GM12878 (cell line): Measurements from ENCODE around the gene NTF3. TPM values are rescaled to one million over a fixed set of nuclear protein-coding genes. Genes with fewer than 3 reads are reported as not detected.

Source experiments
- ATAC-seq: fragments of 200-7000 bp; cut with Tn5 transposase; 3 replicates; pipeline ENCODE4 v1.9.1; 2020; ENCODE audit warnings: mild to moderate bottlenecking, moderate library complexity
- BruUV-seq: library from RNA; stranded (reverse); fragments of 400-500 nt; replicated peaks from 2 replicates; lab custom pipeline; 2021; lab: Mats Ljungman, UMichigan
- CTCF ChIA-PET: fragments of 300-600 bp; sonication (Branson Sonifier 250); formaldehyde crosslinking; extraction: SDS; loops from one replicate; lab custom pipeline; 2021; ENCODE audit warnings: inconsistent platforms; lab: Yijun Ruan, JAX
- POLR2A ChIA-PET: fragments of 350-600 bp; formaldehyde crosslinking; extraction: SDS; loops from one replicate; lab custom pipeline; 2021; ENCODE audit warnings: inconsistent platforms; lab: Charles Lee
- RAD21 ChIA-PET: fragments of 300-600 bp; sonication (Branson Sonifier 250); formaldehyde crosslinking; loops from one replicate; lab custom pipeline; 2023; ENCODE audit warnings: antibody characterized with exemption; ENCODE audit not compliant: unreplicated experiment; lab: Charles Lee
- SMC1A ChIA-PET: fragments of 300-600 bp; sonication (Branson Sonifier 250); formaldehyde crosslinking; loops from one replicate; lab custom pipeline; 2023; ENCODE audit not compliant: unreplicated experiment, uncharacterized antibody; lab: Charles Lee
- DNase-seq: peaks from one replicate; pipeline ENCODE4 v3.0.0-alpha.2; 2011; ENCODE audit warnings: low read depth, low spot score
- FAIRE-seq: peaks from 3 replicates; lab custom pipeline; 2011; peaks lifted over from hg19 to GRCh38; lab: Jason Lieb, UNC
- H2AFZ ChIP-seq: 2 replicates; pipeline ENCODE4 v1.6.0; 2011; ENCODE audit warnings: low read depth, low read length, control low read depth; ENCODE audit not compliant: control insufficient read depth
- H3K27ac ChIP-seq: 2 replicates; pipeline ENCODE4 v1.5.1; 2011; ENCODE audit warnings: control low read depth; ENCODE audit not compliant: control insufficient read depth, insufficient read depth
- H3K27me3 ChIP-seq, 2 experiments: replicated peaks in 1 of 2; 2 replicates each; pipeline versions ENCODE4 v1.6.0 to v1.6.1; 2011; ENCODE audit warnings: low read length in 1 of 2; ENCODE audit not compliant: control insufficient read depth in 2 of 2, insufficient read depth in 2 of 2
- H3K36me3 ChIP-seq, 2 experiments: 2 replicates each; pipeline ENCODE4 v1.5.1; 2011; ENCODE audit warnings: low read length in 1 of 2; ENCODE audit not compliant: control insufficient read depth in 2 of 2, insufficient read depth in 2 of 2
- H3K4me1 ChIP-seq: 2 replicates; pipeline ENCODE4 v1.6.1; 2011; ENCODE audit warnings: mild to moderate bottlenecking, low read length, moderate library complexity, mixed read lengths; ENCODE audit not compliant: control insufficient read depth, insufficient read depth
- H3K4me2 ChIP-seq: 2 replicates; pipeline ENCODE4 v1.6.0; 2011; ENCODE audit warnings: control low read depth; ENCODE audit not compliant: control insufficient read depth, insufficient read depth
- H3K4me3 ChIP-seq: fragments of 200-600 bp; sonication (generic); 2 replicates; pipeline ENCODE4 v1.5.1; 2016
- H3K79me2 ChIP-seq: 2 replicates; pipeline ENCODE4 v1.6.0; 2011; ENCODE audit warnings: low read length; ENCODE audit not compliant: control insufficient read depth, insufficient read depth
- H3K9ac ChIP-seq: 2 replicates; pipeline ENCODE4 v1.8.0; 2011; ENCODE audit warnings: low read length, control low read depth, mixed read lengths; ENCODE audit not compliant: control insufficient read depth, insufficient read depth
- H3K9me3 ChIP-seq: replicated peaks from 3 replicates; pipeline ENCODE4 v1.5.1; 2011; ENCODE audit warnings: mild to moderate bottlenecking, low read length; ENCODE audit not compliant: control insufficient read depth, insufficient read depth
- H4K20me1 ChIP-seq: 2 replicates; pipeline ENCODE4 v1.6.0; 2011; ENCODE audit not compliant: control insufficient read depth, insufficient read depth
- ASH2L ChIP-seq: fragments of 300-600, 200-600 bp; sonication (generic); IDR thresholded peaks from 2 replicates; pipeline ENCODE4 v1.6.1; 2017; ENCODE audit warnings: low read depth, mild to moderate bottlenecking, borderline replicate concordance
- CEBPB ChIP-seq, 2 experiments: fragments of 150-350 bp in 1 of 2; IDR thresholded peaks; 2 replicates each; pipeline ENCODE4 v1.6.1; 2012 to 2014; ENCODE audit warnings: low read depth in 2 of 2, low read length in 2 of 2, borderline replicate concordance in 1 of 2, inconsistent platforms in 1 of 2
- E2F8 ChIP-seq: fragments of 450-650 bp; IDR thresholded peaks from 2 replicates; pipeline ENCODE4 v1.6.1; 2018; ENCODE audit warnings: mild to moderate bottlenecking, low read depth, moderate library complexity; ENCODE audit not compliant: partially characterized antibody
- EED ChIP-seq: sonication (generic); IDR thresholded peaks from 2 replicates; pipeline ENCODE4 v1.6.1; 2016; ENCODE audit warnings: antibody characterized with exemption, low read depth
- EP300 ChIP-seq, 2 experiments: fragments of 150-350 bp in 1 of 2; IDR thresholded peaks; 2 replicates each; pipeline ENCODE4 v1.6.1; 2011 to 2012; ENCODE audit warnings: low read depth in 2 of 2, low read length in 2 of 2, borderline replicate concordance in 1 of 2, improper control_type of control experiment in 1 of 2, inconsistent platforms in 1 of 2; ENCODE audit not compliant: control insufficient read depth in 1 of 2
- HDAC6 ChIP-seq: fragments of 200-600 bp; sonication (generic); IDR thresholded peaks from one replicate; pipeline ENCODE4 v1.8.0; 2017; ENCODE audit warnings: antibody characterized with exemption; ENCODE audit not compliant: unreplicated experiment
- MAX ChIP-seq: IDR thresholded peaks from 2 replicates; pipeline ENCODE4 v1.6.1; 2012; ENCODE audit warnings: low read depth, low read length, improper control_type of control experiment
- MEF2A ChIP-seq: IDR thresholded peaks from 2 replicates; pipeline ENCODE4 v1.6.1; 2011; ENCODE audit warnings: low read depth, mild to moderate bottlenecking, low read length, moderate library complexity; ENCODE audit not compliant: insufficient read depth
- NKRF ChIP-seq: fragments of 450-650 bp; conservative IDR thresholded peaks from 2 replicates; pipeline ENCODE4 v1.6.1; 2017; ENCODE audit warnings: mild to moderate bottlenecking, moderate library complexity
- PRDM15 ChIP-seq: fragments of 450-650 bp; formaldehyde crosslinking; IDR thresholded peaks from 2 replicates; pipeline ENCODE4 v1.4.0; 2020; ENCODE audit warnings: mild to moderate bottlenecking, moderate library complexity
- STAT3 ChIP-seq: IDR thresholded peaks from 2 replicates; pipeline ENCODE4 v1.6.1; 2011; ENCODE audit warnings: low read depth, low read length, improper control_type of control experiment
- YBX1 ChIP-seq: fragments of 450-650 bp; IDR thresholded peaks from 2 replicates; pipeline ENCODE4 v1.6.1; 2016; ENCODE audit warnings: antibody characterized with exemption
- in situ Hi-C: fragments of 300-500 bp; cut with MboI; formaldehyde crosslinking; loops from 9 replicates; pipeline ENCODE4 v1.14.3; 2018; ENCODE audit warnings: mixed read lengths
- intact Hi-C: fragments of 100-400 bp; cut with micrococcal nuclease; formaldehyde crosslinking; loops from one replicate; pipeline ENCODE4 v1.14.2; 2022; ENCODE audit not compliant: unreplicated experiment
- polyA plus RNA-seq, 11 experiments: library from polyadenylated mRNA; depleted of rRNA in 4 of 11; unstranded in 6 of 11; stranded (reverse) in 5 of 11; fragments of >200 nt; fragmentation: Nextera tagmentation in 4 of 11; fragmentation: Illumina TruSeq in 1 of 11; extraction: Ambion mirVana in 4 of 11; extraction: Trizol in 1 of 11; gene quantifications; 1 replicate in 1 of 11; 2 replicates in 10 of 11; pipeline versions ENCODE4 v1.2.1 to v1.2.3, GENCODE V29; 2011 to 2016; ENCODE audit warnings: inconsistent platforms in 2 of 11, missing spikeins in 2 of 11, low read depth in 1 of 11
- total RNA-seq, 4 experiments: library from RNA; depleted of rRNA in 3 of 4; stranded (reverse); fragments of >200 nt in 3 of 4; fragmentation: Illumina TruSeq in 1 of 4; extraction: Trizol in 1 of 4; gene quantifications; 2 replicates each; pipeline versions ENCODE4 v1.2.1 to v1.2.3, GENCODE V29; 2013 to 2021
- TF ChIP-seq, protein P1 (sequence below): IDR thresholded peaks from 2 replicates; pipeline ENCODE4 v1.6.1; 2012; ENCODE audit warnings: low read length, inconsistent platforms

Gene NTF3
- total and polyA plus RNA-seq, 10 of the 15 experiments (the other 5 are each of a cell fraction or from before 2014, with no cell fraction given), result 0.07 TPM; not detected in 9

- Histone ChIP-seq H3K9me3 (no peaks in the 10 kb centered on the region), H3K27ac (no peak overlapping the region), H3K79me2 (no peaks in the 10 kb centered on the region), H3K27me3 (peaks cover 0 to 2% of the 10 kb centered on the region in 2 experiments; a peak in 1 of 4 replicates), H3K36me3 (no peaks in the 10 kb centered on the region), H3K4me2 (no peak overlapping the region), H3K4me1 (peaks cover 8% of the 10 kb centered on the region), H2AFZ (no peak overlapping the region), H3K9ac (no peak overlapping the region), H4K20me1 (no peaks in the 10 kb centered on the region), H3K4me3 (no peak overlapping the region)
- no TSS peak for BruUV-seq
- no peak for ATAC-seq
- CTCF ChIA-PET, result no interaction called here
- no peak for DNase-seq
- intact Hi-C loops, result loop anchor here (5.0 kb wide), 2 partner anchors 268 to 418 kb away; no protein-coding TSS in a partner anchor
- POLR2A ChIA-PET, result interaction anchor here (0.5 kb wide), 1 partner anchor 244 kb away, joined by 8 read pairs; no protein-coding TSS in a partner anchor
- in situ Hi-C loops, result no loop called here
- RAD21 ChIA-PET, result no interaction called here
- no peak for FAIRE-seq
- SMC1A ChIA-PET, result no interaction called here
- no peak for TF ChIP-seq CEBPB (IDR thresholded peaks at IDR 0.05; ENCODE audit: borderline replicate concordance in 1 of 2, low read depth in 2 of 2, low read length in 2 of 2)
- TF ChIP-seq STAT3, result no peak
- TF ChIP-seq, protein P1, sequence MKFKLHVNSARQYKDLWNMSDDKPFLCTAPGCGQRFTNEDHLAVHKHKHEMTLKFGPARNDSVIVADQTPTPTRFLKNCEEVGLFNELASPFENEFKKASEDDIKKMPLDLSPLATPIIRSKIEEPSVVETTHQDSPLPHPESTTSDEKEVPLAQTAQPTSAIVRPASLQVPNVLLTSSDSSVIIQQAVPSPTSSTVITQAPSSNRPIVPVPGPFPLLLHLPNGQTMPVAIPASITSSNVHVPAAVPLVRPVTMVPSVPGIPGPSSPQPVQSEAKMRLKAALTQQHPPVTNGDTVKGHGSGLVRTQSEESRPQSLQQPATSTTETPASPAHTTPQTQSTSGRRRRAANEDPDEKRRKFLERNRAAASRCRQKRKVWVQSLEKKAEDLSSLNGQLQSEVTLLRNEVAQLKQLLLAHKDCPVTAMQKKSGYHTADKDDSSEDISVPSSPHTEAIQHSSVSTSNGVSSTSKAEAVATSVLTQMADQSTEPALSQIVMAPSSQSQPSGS, result no peak
- TF ChIP-seq NKRF, result no peak
- TF ChIP-seq HDAC6, result no peak
- TF ChIP-seq E2F8, result no peak
- no peak for TF ChIP-seq YBX1
- no peak for TF ChIP-seq ASH2L
- TF ChIP-seq EED, result no peak
- TF ChIP-seq MEF2A, result no peak
- TF ChIP-seq EP300 (IDR thresholded peaks at IDR 0.05; ENCODE audit: borderline replicate concordance in 1 of 2, control insufficient read depth in 1 of 2, low read depth in 2 of 2, low read length in 2 of 2), result no peak
- no peak for TF ChIP-seq PRDM15 (CRISPR knock-in tag)
- no peak for TF ChIP-seq MAX
Observed at GRCh38 chr12:5439788-5440300, 7.9 kb downstream of the NTF3 start.
